HepG2 (cell line): ENCODE results near the gene SPACA4. TPM values are rescaled to one million over a fixed set of nuclear protein-coding genes. Genes with fewer than 3 reads are reported as not detected.
A peak's percentile ranks its signal among the peaks of the same experiment; 100 is the strongest.

Experiments
- ATAD3A ChIP-seq: sonication (generic); formaldehyde crosslinking; IDR thresholded peaks from 2 replicates; pipeline ENCODE4 v1.4.0; 2020; ENCODE audit warnings: missing genetic modification reagents
- ATF1 ChIP-seq: IDR thresholded peaks from 2 replicates; pipeline ENCODE4 v1.6.1; 2016; ENCODE audit warnings: mild to moderate bottlenecking, control low read depth
- BHLHE40 ChIP-seq: IDR thresholded peaks from 2 replicates; pipeline ENCODE4 v1.6.1; 2011; ENCODE audit warnings: low read length, improper control_type of control experiment
- ELF3 ChIP-seq: IDR thresholded peaks from 2 replicates; pipeline ENCODE4 v1.6.1; 2016; ENCODE audit warnings: missing genetic modification reagents, missing compliant biosample characterization
- FOSL1 ChIP-seq: sonication (generic); formaldehyde crosslinking; IDR thresholded peaks from 2 replicates; pipeline ENCODE4 v1.9.0; 2021; ENCODE audit warnings: missing genetic modification reagents, borderline replicate concordance
- HDAC2 ChIP-seq: sonication (generic); formaldehyde crosslinking; IDR thresholded peaks from 2 replicates; pipeline ENCODE4 v1.4.0; 2020; ENCODE audit warnings: missing genetic modification reagents
- HNRNPL ChIP-seq: fragments of 200-400 bp; formaldehyde crosslinking; IDR thresholded peaks from 2 replicates; pipeline ENCODE4 v1.6.1; 2017; ENCODE audit warnings: mild to moderate bottlenecking, low read depth, low read length
- HNRNPLL ChIP-seq: fragments of 200-400 bp; formaldehyde crosslinking; IDR thresholded peaks from 2 replicates; pipeline ENCODE4 v1.6.1; 2017; ENCODE audit warnings: mild to moderate bottlenecking, low read depth, low read length; ENCODE audit not compliant: poor library complexity, severe bottlenecking
- JUND ChIP-seq: sonication (generic); formaldehyde crosslinking; IDR thresholded peaks from 2 replicates; pipeline ENCODE4 v1.8.0; 2022; ENCODE audit warnings: mild to moderate bottlenecking, missing genetic modification reagents
- MED1 ChIP-seq: sonication (generic); formaldehyde crosslinking; IDR thresholded peaks from 2 replicates; pipeline ENCODE4 v1.4.0; 2020; ENCODE audit warnings: missing genetic modification reagents
- POLR2G ChIP-seq: fragments of 200-400 bp; formaldehyde crosslinking; IDR thresholded peaks from 2 replicates; pipeline ENCODE4 v1.6.1; 2018; ENCODE audit warnings: mild to moderate bottlenecking, low read depth, low read length, moderate library complexity
- XRCC5 ChIP-seq: fragments of 200-400 bp; formaldehyde crosslinking; optimal IDR thresholded peaks from 2 replicates; pipeline ENCODE3; 2017; ENCODE audit warnings: mild to moderate bottlenecking, low read length
- ZC3H4 ChIP-seq: sonication (generic); formaldehyde crosslinking; IDR thresholded peaks from 2 replicates; pipeline ENCODE4 v1.4.0; 2020; ENCODE audit warnings: missing genetic modification reagents, borderline replicate concordance
- ZFP1 ChIP-seq: IDR thresholded peaks from 2 replicates; pipeline ENCODE4 v1.6.1; 2016
- ZMYM4 ChIP-seq: sonication (generic); formaldehyde crosslinking; IDR thresholded peaks from 2 replicates; pipeline ENCODE4 v1.8.1; 2023; ENCODE audit warnings: mild to moderate bottlenecking, missing genetic modification reagents
- ZNF343 ChIP-seq: sonication (generic); formaldehyde crosslinking; IDR thresholded peaks from 2 replicates; pipeline ENCODE4 v1.4.0; 2020; ENCODE audit warnings: mild to moderate bottlenecking, missing genetic modification reagents
- ZNF567 ChIP-seq: sonication (generic); formaldehyde crosslinking; IDR thresholded peaks from 2 replicates; pipeline ENCODE4 v1.8.1; 2023; ENCODE audit warnings: mild to moderate bottlenecking, missing genetic modification reagents, borderline replicate concordance
- ZNF792 ChIP-seq: IDR thresholded peaks from 2 replicates; pipeline ENCODE4 v1.6.1; 2016
- ZSCAN22 ChIP-seq: sonication (generic); formaldehyde crosslinking; IDR thresholded peaks from 2 replicates; pipeline ENCODE4 v1.4.0; 2020; ENCODE audit warnings: mild to moderate bottlenecking, missing genetic modification reagents
- polyA plus RNA-seq, 8 experiments: library from polyadenylated mRNA; depleted of rRNA in 3 of 8; stranded (reverse) in 7 of 8; unstranded in 1 of 8; fragments of >200 nt; fragmentation: Illumina TruSeq in 4 of 8; extraction: Trizol in 4 of 8; gene quantifications; 2 replicates each; pipeline versions ENCODE4 v1.2.1 to v1.2.3, GENCODE V29; 2011 to 2016; ENCODE audit warnings: low read depth in 4 of 8, missing spikeins in 1 of 8, mixed read lengths in 1 of 8; ENCODE audit not compliant: insufficient read depth in 1 of 8
- total RNA-seq, 5 experiments: library from RNA; depleted of rRNA; stranded (reverse); fragments of >200 nt; fragmentation: Illumina TruSeq; extraction: Trizol; gene quantifications; 2 replicates each; pipeline ENCODE4 v1.2.3, GENCODE V29; 2016; ENCODE audit warnings: low read depth in 1 of 5
- TF ChIP-seq, protein P1 (sequence below): sonication (generic); formaldehyde crosslinking; IDR thresholded peaks from 2 replicates; pipeline ENCODE4 v1.4.0; 2020; ENCODE audit warnings: mild to moderate bottlenecking, missing genetic modification reagents
- TF ChIP-seq, protein P2 (sequence below): sonication (generic); formaldehyde crosslinking; IDR thresholded peaks from 2 replicates; pipeline ENCODE4 v1.4.0; 2020; ENCODE audit warnings: missing genetic modification reagents
- TF ChIP-seq, protein P3 (sequence below): fragments of 450-650 bp; IDR thresholded peaks from 2 replicates; pipeline ENCODE4 v1.6.1; 2017; ENCODE audit warnings: mild to moderate bottlenecking
- TF ChIP-seq, protein P4 (sequence below): sonication (generic); formaldehyde crosslinking; IDR thresholded peaks from 2 replicates; pipeline ENCODE4 v1.5.0; 2020; ENCODE audit warnings: mild to moderate bottlenecking, missing genetic modification reagents

The SPACA4 gene
- total and polyA plus RNA-seq, 2 of the 13 experiments (the other 11 are each of a cell fraction or from before 2014, with no cell fraction given), result not detected

DNA sequence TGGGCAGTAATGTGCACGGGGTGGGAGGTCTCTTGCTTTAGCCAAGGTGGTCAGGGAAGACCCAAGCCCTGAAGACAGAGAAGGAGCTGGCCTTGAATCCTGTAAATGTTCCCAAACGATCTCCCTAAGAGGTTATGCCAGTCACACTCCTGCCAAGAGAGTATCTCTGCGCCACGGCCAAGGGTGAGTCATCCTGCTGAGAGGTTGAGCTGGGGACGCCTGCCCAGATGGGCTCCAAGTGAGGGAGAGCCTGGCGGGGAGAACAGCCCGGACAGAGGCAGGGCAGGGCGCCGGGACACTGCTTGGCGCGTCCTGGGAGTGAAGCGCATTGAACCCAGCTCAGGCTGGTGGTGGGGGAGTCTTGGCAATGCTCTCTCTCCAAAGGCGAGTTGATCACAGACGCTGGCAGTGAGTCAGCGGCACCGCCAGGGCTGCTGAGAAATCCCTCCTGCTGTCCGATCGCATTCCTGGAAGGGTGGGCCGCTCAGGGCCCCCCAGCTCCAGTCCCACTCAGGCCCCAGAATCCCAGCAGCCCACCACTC, 38.1 kb upstream of the SPACA4 start (continued):
- TF ChIP-seq, protein P1, sequence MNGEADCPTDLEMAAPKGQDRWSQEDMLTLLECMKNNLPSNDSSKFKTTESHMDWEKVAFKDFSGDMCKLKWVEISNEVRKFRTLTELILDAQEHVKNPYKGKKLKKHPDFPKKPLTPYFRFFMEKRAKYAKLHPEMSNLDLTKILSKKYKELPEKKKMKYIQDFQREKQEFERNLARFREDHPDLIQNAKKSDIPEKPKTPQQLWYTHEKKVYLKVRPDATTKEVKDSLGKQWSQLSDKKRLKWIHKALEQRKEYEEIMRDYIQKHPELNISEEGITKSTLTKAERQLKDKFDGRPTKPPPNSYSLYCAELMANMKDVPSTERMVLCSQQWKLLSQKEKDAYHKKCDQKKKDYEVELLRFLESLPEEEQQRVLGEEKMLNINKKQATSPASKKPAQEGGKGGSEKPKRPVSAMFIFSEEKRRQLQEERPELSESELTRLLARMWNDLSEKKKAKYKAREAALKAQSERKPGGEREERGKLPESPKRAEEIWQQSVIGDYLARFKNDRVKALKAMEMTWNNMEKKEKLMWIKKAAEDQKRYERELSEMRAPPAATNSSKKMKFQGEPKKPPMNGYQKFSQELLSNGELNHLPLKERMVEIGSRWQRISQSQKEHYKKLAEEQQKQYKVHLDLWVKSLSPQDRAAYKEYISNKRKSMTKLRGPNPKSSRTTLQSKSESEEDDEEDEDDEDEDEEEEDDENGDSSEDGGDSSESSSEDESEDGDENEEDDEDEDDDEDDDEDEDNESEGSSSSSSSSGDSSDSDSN, result peak; percentile 52; the same call in 1 of the 2 replicates
- no peak for TF ChIP-seq ATAD3A (CRISPR knock-in tag)
- TF ChIP-seq, protein P2, sequence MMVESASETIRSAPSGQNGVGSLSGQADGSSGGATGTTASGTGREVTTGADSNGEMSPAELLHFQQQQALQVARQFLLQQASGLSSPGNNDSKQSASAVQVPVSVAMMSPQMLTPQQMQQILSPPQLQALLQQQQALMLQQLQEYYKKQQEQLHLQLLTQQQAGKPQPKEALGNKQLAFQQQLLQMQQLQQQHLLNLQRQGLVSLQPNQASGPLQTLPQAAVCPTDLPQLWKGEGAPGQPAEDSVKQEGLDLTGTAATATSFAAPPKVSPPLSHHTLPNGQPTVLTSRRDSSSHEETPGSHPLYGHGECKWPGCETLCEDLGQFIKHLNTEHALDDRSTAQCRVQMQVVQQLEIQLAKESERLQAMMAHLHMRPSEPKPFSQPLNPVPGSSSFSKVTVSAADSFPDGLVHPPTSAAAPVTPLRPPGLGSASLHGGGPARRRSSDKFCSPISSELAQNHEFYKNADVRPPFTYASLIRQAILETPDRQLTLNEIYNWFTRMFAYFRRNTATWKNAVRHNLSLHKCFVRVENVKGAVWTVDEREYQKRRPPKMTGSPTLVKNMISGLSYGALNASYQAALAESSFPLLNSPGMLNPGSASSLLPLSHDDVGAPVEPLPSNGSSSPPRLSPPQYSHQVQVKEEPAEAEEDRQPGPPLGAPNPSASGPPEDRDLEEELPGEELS, result no peak
- TF ChIP-seq, protein P3, sequence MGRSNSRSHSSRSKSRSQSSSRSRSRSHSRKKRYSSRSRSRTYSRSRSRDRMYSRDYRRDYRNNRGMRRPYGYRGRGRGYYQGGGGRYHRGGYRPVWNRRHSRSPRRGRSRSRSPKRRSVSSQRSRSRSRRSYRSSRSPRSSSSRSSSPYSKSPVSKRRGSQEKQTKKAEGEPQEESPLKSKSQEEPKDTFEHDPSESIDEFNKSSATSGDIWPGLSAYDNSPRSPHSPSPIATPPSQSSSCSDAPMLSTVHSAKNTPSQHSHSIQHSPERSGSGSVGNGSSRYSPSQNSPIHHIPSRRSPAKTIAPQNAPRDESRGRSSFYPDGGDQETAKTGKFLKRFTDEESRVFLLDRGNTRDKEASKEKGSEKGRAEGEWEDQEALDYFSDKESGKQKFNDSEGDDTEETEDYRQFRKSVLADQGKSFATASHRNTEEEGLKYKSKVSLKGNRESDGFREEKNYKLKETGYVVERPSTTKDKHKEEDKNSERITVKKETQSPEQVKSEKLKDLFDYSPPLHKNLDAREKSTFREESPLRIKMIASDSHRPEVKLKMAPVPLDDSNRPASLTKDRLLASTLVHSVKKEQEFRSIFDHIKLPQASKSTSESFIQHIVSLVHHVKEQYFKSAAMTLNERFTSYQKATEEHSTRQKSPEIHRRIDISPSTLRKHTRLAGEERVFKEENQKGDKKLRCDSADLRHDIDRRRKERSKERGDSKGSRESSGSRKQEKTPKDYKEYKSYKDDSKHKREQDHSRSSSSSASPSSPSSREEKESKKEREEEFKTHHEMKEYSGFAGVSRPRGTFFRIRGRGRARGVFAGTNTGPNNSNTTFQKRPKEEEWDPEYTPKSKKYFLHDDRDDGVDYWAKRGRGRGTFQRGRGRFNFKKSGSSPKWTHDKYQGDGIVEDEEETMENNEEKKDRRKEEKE, result no peak
- TF ChIP-seq HDAC2 (CRISPR knock-in tag), result peak; percentile 40; the same call in 1 of the 2 replicates
- 0 out of 2 replicates have a peak, but pooled peaks have one; percentile 21 for TF ChIP-seq HNRNPL
- no peak for TF ChIP-seq ZC3H4 (CRISPR knock-in tag)
- TF ChIP-seq, protein P4, sequence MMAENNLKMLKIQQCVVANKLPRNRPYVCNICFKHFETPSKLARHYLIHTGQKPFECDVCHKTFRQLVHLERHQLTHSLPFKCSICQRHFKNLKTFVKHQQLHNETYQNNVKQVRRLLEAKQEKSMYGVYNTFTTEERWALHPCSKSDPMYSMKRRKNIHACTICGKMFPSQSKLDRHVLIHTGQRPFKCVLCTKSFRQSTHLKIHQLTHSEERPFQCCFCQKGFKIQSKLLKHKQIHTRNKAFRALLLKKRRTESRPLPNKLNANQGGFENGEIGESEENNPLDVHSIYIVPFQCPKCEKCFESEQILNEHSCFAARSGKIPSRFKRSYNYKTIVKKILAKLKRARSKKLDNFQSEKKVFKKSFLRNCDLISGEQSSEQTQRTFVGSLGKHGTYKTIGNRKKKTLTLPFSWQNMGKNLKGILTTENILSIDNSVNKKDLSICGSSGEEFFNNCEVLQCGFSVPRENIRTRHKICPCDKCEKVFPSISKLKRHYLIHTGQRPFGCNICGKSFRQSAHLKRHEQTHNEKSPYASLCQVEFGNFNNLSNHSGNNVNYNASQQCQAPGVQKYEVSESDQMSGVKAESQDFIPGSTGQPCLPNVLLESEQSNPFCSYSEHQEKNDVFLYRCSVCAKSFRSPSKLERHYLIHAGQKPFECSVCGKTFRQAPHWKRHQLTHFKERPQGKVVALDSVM (CRISPR knock-in tag), result no peak
- peak; percentile 70 for TF ChIP-seq JUND (CRISPR knock-in tag)
- TF ChIP-seq XRCC5, result peak; percentile 70
- TF ChIP-seq ATF1 (CRISPR knock-in tag), result no peak
- 0 out of 2 replicates have a peak, but pooled peaks have one; percentile 19 for TF ChIP-seq MED1 (CRISPR knock-in tag)
- no peak for TF ChIP-seq BHLHE40
- TF ChIP-seq FOSL1, result peak; percentile 46; the same call in 1 of the 2 replicates
- TF ChIP-seq ZNF567, result no peak
- no peak for TF ChIP-seq ZFP1 (CRISPR knock-in tag)
- TF ChIP-seq ELF3, result no peak
- TF ChIP-seq ZNF792 (CRISPR knock-in tag), result no peak
- no peak for TF ChIP-seq ZNF343 (CRISPR knock-in tag)
- 0 out of 2 replicates have a peak, but pooled peaks have one; percentile 23 for TF ChIP-seq POLR2G
- TF ChIP-seq HNRNPLL, result peak; percentile 31
- TF ChIP-seq ZSCAN22 (CRISPR knock-in tag), result no peak
- TF ChIP-seq ZMYM4 (CRISPR knock-in tag), result no peak
